GM12872 (cell line): ENCODE data around the gene IGFBP5.
A peak's percentile ranks its signal among the peaks of the same experiment; 100 is the strongest.

Experiments
- CTCF ChIP-seq: IDR thresholded peaks from 3 replicates; pipeline ENCODE4 v1.5.1; 2011; ENCODE audit warnings: low read depth, mild to moderate bottlenecking, low read length, moderate library complexity; ENCODE audit not compliant: insufficient read depth

The IGFBP5 gene

GRCh38 chr2:216693414-216694080 is 1.8 kb downstream of the IGFBP5 start:
- no peak for TF ChIP-seq CTCF

GRCh38 chr2:216692636-216693413 is 2.5 kb downstream of the IGFBP5 start:
- no peak for TF ChIP-seq CTCF

- TF ChIP-seq CTCF = no peak
These were observed 4.3 kb downstream of the IGFBP5 start for GRCh38 chr2:216690853-216691741.

GRCh38 chr2:216690456-216690852 is 4.9 kb downstream of the IGFBP5 start:
- no peak for TF ChIP-seq CTCF

- TF ChIP-seq CTCF = no peak
These were observed 6.0 kb downstream of the IGFBP5 start for GRCh38 chr2:216689397-216689796.

- TF ChIP-seq CTCF = no peak
These were observed 6.5 kb downstream of the IGFBP5 start for GRCh38 chr2:216688731-216689340.

- TF ChIP-seq CTCF = peak; percentile 46; the same call in 2 of the 3 replicates
These were observed 7.7 kb downstream of the IGFBP5 start for GRCh38 chr2:216687646-216688045.
